Subcutaneous adipose tissue (tissue), 4 donors: ENCODE measurements around the gene EEIG1. TPM values are rescaled to one million over a fixed set of nuclear protein-coding genes. Genes with fewer than 3 reads are reported as not detected.

ENCODE experiments used
- total RNA-seq, 4 donors: library from RNA; depleted of rRNA; stranded (reverse); fragments of >200 nt; gene quantifications; one replicate each; pipeline ENCODE4 v1.1.0, GENCODE V29; 2016
- TF ChIP-seq, protein P1 (sequence below): fragments of 450-650 bp; IDR thresholded peaks from one replicate; pipeline ENCODE4 v1.5.1; 2016; ENCODE audit warnings: low read depth, mild to moderate bottlenecking, control low read depth, antibody characterized with exemption, moderate library complexity

EEIG1 gene
- total RNA-seq, 4 donors from 2014 or later: 4.8 to 21.2 (median 8.1) TPM

DNA sequence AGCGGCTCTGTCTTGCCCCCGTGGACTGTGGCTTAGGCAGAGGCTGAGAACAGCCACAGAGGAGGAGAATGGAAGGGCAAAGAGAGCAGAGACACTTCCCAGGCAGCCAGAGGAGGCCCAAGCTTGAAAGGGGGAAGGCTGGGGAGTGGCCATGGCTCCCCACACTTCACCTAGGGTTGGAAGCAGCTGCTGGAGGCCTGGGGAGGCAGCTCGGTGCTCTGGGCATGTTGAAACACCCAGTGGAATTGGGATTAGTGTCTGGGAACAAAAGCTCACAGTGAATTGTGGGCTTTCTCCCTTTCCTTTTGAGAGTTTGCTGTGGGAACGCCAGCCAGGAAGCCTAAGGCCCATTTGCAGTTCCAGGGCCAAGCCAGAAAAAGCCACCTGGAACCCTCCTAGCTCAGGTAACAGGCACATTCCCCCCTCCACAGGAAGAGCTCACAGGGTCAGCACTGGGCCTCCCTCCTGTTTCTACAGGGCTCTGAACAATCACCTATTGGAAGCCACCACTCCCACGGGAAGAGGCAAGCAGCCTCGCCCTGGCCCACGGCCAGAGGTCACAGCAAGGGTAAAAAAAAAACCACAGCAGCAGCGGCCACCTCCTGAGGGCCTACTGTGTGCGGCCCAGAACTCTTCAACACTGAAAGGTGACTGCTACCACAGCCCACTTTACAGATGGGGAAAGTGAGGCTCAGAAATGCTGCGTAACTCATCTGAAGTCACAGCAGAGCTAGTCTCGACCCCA is 20.2 kb downstream of the EEIG1 start:
- TF ChIP-seq, protein P1, sequence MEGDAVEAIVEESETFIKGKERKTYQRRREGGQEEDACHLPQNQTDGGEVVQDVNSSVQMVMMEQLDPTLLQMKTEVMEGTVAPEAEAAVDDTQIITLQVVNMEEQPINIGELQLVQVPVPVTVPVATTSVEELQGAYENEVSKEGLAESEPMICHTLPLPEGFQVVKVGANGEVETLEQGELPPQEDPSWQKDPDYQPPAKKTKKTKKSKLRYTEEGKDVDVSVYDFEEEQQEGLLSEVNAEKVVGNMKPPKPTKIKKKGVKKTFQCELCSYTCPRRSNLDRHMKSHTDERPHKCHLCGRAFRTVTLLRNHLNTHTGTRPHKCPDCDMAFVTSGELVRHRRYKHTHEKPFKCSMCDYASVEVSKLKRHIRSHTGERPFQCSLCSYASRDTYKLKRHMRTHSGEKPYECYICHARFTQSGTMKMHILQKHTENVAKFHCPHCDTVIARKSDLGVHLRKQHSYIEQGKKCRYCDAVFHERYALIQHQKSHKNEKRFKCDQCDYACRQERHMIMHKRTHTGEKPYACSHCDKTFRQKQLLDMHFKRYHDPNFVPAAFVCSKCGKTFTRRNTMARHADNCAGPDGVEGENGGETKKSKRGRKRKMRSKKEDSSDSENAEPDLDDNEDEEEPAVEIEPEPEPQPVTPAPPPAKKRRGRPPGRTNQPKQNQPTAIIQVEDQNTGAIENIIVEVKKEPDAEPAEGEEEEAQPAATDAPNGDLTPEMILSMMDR: no peak

DNA sequence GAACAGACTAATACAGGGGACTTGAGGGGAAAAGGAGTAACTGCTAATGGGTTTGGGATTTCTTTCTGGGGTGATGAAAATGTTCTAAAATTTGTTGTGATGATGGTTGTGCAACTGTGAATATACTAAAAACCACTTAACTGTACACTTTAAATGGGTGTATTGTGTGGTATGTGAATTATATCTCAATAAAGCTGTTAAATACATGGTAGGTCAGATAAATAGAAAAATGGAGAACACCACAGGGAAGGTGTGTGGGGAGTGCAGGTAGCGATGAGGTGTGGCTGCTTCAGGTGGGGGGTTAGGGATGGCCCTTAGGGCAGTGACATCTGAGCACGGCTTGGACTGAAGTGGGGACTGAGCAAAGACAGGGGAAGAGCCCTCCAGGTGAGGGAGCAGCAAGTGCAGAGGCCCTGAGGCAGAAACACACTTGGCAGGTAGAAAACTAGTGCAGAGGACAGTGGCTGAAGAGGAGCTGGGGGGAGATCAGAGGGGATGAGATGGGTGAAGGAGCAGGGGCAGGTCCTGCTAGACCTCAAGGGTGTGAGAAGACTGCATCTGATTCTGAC is 20.9 kb downstream of the EEIG1 start:
- TF ChIP-seq, protein P1: no peak

DNA sequence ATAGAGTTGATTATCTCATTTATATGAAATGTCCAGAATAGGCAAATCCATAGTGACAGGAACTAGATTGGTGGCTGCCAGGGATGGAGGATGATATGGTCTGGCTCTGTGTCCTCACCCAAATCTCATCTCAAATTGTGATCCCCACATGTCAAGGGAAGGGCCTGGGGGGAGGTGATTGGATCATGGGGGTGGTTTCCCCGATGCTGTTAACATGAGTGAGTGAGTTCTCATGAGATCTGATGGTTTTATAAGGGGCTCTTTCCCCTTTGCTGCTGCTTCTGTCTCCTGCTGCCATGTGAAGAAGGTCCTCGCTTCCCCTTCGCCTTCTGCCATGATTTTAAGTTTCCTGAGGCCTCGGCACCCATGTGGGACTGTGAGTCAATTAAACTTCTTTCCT is 21.4 kb downstream of the EEIG1 start:
- TF ChIP-seq, protein P1: no peak

DNA sequence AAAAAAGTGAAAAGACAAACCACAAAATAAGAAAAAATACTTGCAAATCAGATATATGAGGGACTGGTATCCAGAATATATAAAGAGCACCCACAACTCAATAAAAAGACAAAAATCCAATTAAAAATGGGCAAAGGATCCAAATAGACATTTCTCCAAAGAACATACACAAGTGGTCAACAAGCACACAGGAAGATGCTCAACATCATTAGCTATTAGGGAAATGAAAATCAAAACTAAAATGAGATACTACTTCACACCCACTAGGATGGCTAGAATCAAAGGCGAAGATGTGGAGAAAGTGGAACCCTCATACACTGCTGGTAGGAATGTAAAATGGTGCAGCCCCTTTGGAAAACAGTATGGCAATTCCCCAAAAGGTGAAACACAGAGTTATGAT is 22.1 kb downstream of the EEIG1 start:
- TF ChIP-seq, protein P1: no peak

DNA sequence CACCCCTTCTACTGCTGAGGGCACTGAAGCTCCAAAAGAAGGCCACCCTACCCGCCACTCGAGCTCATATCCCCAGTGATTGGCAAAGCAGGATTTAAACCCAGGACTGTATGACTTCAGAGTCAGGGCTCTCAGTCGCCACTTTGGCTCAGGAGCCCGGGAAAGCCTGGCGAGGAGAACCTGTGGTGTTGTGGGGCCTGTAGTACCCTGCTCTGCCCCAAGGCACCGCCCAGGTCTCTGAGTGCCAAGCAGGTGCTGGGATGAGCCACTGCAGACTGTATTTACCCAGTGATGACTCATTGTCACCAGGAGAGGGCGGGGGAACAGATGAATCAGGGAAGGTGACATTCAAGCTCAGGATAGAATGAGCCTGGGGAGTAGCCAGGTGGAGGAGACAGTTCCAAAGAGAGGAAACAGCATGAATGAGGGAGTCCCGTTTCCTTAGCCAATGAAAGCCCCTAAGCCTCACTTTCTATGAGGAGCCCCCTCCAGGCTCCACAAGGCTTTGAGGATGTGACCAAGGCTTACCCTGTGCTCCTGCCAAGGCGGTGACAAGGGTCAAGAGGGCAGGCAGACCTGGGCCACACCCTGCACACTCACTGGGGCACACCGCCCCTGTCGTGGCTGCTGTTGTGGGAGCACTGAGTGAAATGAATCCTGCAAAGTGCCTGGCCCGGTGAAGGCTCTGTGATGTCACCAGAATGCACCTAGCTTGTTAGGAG is 25.3 kb downstream of the EEIG1 start:
- TF ChIP-seq, protein P1: no peak

DNA sequence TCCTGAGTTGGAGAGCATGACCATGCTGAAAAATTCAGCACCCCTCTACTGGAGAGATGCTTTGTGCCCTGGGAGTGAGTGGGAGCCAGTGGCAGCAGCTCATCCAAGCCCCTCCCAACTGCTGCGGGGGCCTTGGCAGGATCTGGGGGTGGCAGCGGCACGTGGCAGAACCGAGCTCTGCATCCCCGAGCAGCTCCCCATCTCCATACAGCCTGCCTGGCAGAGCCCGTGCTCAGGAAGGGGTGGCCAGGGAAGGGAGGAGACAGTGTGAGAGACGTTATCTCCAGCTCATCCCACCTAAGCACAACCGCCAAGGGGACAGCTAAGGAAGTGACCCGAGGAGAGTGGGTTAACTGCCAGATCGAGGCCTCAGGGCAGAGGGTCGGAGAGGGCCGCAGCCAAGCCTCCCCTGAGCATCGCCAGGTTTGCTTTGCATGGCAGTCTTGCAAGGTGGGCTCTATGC is 25.9 kb downstream of the EEIG1 start:
- TF ChIP-seq, protein P1: no peak
